ENCODE results near the gene KCNK16.

KCNK16 gene

DNA sequence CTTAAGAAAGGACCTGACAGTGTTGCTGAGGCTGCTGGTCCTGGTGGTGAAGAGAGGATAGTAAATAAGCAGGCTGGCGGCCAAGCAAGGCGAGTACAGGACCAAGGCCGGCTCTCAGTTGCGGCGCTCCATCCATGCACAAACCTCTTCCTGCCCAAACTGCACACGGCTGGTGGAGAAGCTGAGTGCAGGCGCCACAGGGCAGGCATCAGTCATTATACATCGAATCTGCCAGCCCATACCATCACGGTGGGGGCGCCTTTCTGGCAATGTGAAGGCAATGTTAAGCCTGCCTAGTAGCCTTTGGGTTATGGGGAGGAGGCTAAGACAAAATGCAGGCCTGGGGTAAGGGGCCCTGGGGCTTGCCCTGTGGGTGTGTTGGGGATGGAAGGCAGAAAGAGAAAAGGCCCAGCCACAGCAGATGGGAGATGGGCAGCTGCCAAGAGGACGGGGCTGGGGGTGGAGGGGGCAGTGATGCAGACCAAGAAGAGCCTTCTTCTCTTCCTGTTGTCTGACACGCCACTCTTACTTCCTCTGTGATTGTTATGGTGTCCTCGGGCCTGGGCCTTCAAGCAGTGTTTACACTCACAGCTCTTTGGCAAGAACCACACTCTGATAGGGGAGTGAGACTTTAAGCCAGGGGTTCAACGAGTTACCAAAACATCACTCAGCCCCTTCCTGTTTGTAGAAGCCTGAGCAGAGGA is 20.3 kb upstream of the KCNK16 start:
- no peaks in the 10 kb centered on the region for H3K4me1 ChIP-seq
- no peak overlapping the region for H3K9ac ChIP-seq
- no peaks in the 10 kb centered on the region for H3K36me3 ChIP-seq (ENCODE audit: control insufficient read depth, insufficient read depth, low read length)
- H3K79me2 ChIP-seq, result no peaks in the 10 kb centered on the region
- H3K27me3 ChIP-seq (ENCODE audit: control insufficient read depth, insufficient read depth, low read length), result no peaks in the 10 kb centered on the region
- no peak overlapping the region for H3K27ac ChIP-seq
- no peak for TF ChIP-seq CTCF (IDR thresholded peaks at IDR 0.05)
- H3K4me2 ChIP-seq (ENCODE audit: low read length), result no peak overlapping the region
- H3K9me3 ChIP-seq (ENCODE audit: control insufficient read depth, low read length), result no peaks in the 10 kb centered on the region
- no peak overlapping the region for H3K4me3 ChIP-seq (ENCODE audit: low read depth, low read length)
- no peak overlapping the region for H2AFZ ChIP-seq

DNA sequence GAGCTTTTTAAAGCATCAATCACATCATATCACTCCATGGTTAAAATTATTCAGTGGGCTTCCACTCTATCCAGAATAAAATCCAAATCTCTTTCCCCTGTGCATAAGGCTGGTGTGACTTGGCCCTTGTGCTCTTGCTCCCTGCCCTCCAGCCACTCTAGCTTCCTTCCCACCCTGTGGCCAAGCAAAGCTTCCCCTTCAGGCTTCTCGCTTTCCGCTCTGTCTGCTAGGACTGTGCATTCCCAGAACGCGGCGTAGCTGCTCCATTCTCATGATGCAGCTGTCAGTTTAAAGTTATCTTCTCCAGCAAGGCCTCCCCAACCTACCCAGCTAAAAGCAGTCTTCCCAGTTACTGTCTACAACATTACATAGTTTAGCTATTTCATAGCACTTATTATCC is 19.4 kb upstream of the KCNK16 start:
- no peaks in the 10 kb centered on the region for H3K4me1 ChIP-seq
- no peak overlapping the region for H3K9ac ChIP-seq
- H3K9me3 ChIP-seq (ENCODE audit: control insufficient read depth, low read length), result no peaks in the 10 kb centered on the region
- no peaks in the 10 kb centered on the region for H3K36me3 ChIP-seq (ENCODE audit: control insufficient read depth, insufficient read depth, low read length)
- H3K4me3 ChIP-seq (ENCODE audit: low read depth, low read length), result no peak overlapping the region
- H3K27ac ChIP-seq, result no peak overlapping the region
- no peak overlapping the region for H2AFZ ChIP-seq
- H3K4me2 ChIP-seq (ENCODE audit: low read length), result no peak overlapping the region
- H3K79me2 ChIP-seq, result no peaks in the 10 kb centered on the region
- H3K27me3 ChIP-seq (ENCODE audit: control insufficient read depth, insufficient read depth, low read length), result no peaks in the 10 kb centered on the region
- no peak for TF ChIP-seq CTCF (IDR thresholded peaks at IDR 0.05)

GRCh38 chr6:39341352-39341751 is 18.9 kb upstream of the KCNK16 start:
- H3K79me2 ChIP-seq, result no peaks in the 10 kb centered on the region

DNA sequence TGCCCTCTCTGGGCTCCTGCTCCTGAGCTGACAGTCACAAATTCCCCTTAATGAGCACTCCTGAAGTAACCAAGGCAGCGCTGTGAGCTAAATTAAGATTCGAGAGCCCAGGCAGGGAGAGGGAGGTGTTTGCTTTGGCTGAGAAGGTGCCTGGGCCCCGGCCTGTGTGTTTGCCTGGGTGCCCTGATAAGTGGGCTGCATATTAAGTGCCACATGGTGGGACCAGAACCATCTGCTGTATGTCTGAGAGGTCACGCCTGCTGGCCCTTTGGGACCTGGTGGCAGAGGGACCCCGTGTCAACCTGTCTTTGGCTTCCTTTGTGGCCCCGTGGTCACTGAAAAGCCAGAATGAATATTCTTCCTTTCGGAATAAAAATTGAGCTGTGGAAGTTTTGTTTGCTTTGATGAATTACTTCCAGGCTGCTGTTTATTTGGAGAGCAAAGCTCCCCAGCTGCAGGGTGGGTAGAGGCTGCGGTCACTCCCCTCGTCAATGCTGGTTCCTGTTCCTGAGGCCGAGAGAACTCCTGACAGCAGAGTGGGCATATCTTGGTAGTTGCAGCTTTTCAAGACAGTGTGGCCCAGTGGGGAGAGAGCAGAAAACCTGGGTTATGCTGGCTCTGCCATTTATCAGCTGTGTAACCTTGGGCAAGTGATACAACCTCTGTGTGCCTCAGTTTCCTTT is 17.5 kb upstream of the KCNK16 start:
- no peaks in the 10 kb centered on the region for H3K4me1 ChIP-seq
- H3K27me3 ChIP-seq (ENCODE audit: control insufficient read depth, insufficient read depth, low read length), result no peaks in the 10 kb centered on the region
- H3K9me3 ChIP-seq (ENCODE audit: control insufficient read depth, low read length), result no peaks in the 10 kb centered on the region
- H3K27ac ChIP-seq, result no peak overlapping the region
- no peaks in the 10 kb centered on the region for H3K79me2 ChIP-seq
- no peak overlapping the region for H3K9ac ChIP-seq
- no peak for TF ChIP-seq CTCF (IDR thresholded peaks at IDR 0.05)
- no peak overlapping the region for H2AFZ ChIP-seq
- H3K4me3 ChIP-seq (ENCODE audit: low read depth, low read length), result no peak overlapping the region
- no peak overlapping the region for H3K4me2 ChIP-seq (ENCODE audit: low read length)
- no peaks in the 10 kb centered on the region for H3K36me3 ChIP-seq (ENCODE audit: control insufficient read depth, insufficient read depth, low read length)

More at GRCh38 chr6:39341352-39341751, 18.9 kb upstream of the KCNK16 start:
- no peak for TF ChIP-seq CTCF (IDR thresholded peaks at IDR 0.05)
- no peak overlapping the region for H3K27ac ChIP-seq
- no peak overlapping the region for H2AFZ ChIP-seq
- H3K9me3 ChIP-seq (ENCODE audit: control insufficient read depth, low read length), result no peaks in the 10 kb centered on the region
- no peak overlapping the region for H3K9ac ChIP-seq
- no peaks in the 10 kb centered on the region for H3K4me1 ChIP-seq
- H3K4me2 ChIP-seq (ENCODE audit: low read length), result no peak overlapping the region
- no peaks in the 10 kb centered on the region for H3K27me3 ChIP-seq (ENCODE audit: control insufficient read depth, insufficient read depth, low read length)
- H3K36me3 ChIP-seq (ENCODE audit: control insufficient read depth, insufficient read depth, low read length), result no peaks in the 10 kb centered on the region
- H3K4me3 ChIP-seq (ENCODE audit: low read depth, low read length), result no peak overlapping the region
